H1 (cell line): ENCODE measurements around the gene HDAC9. TPM values are rescaled to one million over a fixed set of nuclear protein-coding genes. Genes with fewer than 3 reads are reported as not detected.

Experiments used
- CTCF ChIA-PET: fragments of 300-600 bp; sonication (Branson Sonifier 250); formaldehyde crosslinking; loops from one replicate; lab custom pipeline; 2021; ENCODE audit not compliant: partially characterized antibody; lab: Charles Lee
- POLR2A ChIA-PET: fragments of 300-600 bp; sonication (Branson Sonifier 250); formaldehyde crosslinking; loops from one replicate; lab custom pipeline; 2021; ENCODE audit warnings: inconsistent platforms; ENCODE audit not compliant: partially characterized antibody; lab: Charles Lee
- DNase-seq, 2 experiments: peaks; one replicate each; pipeline versions ENCODE4 v3.0.0 to v3.0.0-alpha.2; 2010 to 2022; ENCODE audit warnings: low spot score in 2 of 2, low read depth in 1 of 2, mixed read lengths in 1 of 2
- FAIRE-seq: peaks from 2 replicates; lab custom pipeline; 2011; peaks lifted over from hg19 to GRCh38; lab: Jason Lieb, UNC
- H2AFZ ChIP-seq: 2 replicates; pipeline ENCODE4 v1.8.1; 2012; ENCODE audit warnings: low read length, inconsistent platforms
- H2AK5ac ChIP-seq: 2 replicates; pipeline ENCODE4 v1.6.1; 2013; ENCODE audit warnings: low read depth, low read length
- H2BK120ac ChIP-seq: replicated peaks from 2 replicates; pipeline ENCODE3; 2013; ENCODE audit warnings: low read depth, low read length, inconsistent platforms
- H2BK12ac ChIP-seq: 2 replicates; pipeline ENCODE4 v1.6.1; 2013; ENCODE audit warnings: low read depth, low read length
- H2BK15ac ChIP-seq: 2 replicates; pipeline ENCODE4 v1.6.1; 2013; ENCODE audit warnings: low read length
- H2BK20ac ChIP-seq: 2 replicates; pipeline ENCODE4 v1.6.1; 2013; ENCODE audit warnings: low read length
- H2BK5ac ChIP-seq: 2 replicates; pipeline ENCODE4 v1.6.1; 2013; ENCODE audit warnings: low read depth, low read length
- H3K14ac ChIP-seq: 2 replicates; pipeline ENCODE4 v1.6.1; 2013; ENCODE audit warnings: inconsistent platforms; ENCODE audit not compliant: insufficient read length
- H3K18ac ChIP-seq: 2 replicates; pipeline ENCODE4 v1.6.1; 2013; ENCODE audit warnings: low read length; ENCODE audit errors: extremely low read depth
- H3K23ac ChIP-seq: 2 replicates; pipeline ENCODE4 v1.6.1; 2013; ENCODE audit warnings: inconsistent platforms; ENCODE audit not compliant: insufficient read length
- H3K23me2 ChIP-seq: 2 replicates; pipeline ENCODE4 v1.6.1; 2013; ENCODE audit warnings: low read depth, low read length
- H3K27ac ChIP-seq: 2 replicates; pipeline ENCODE4 v1.6.1; 2011; ENCODE audit warnings: low read depth, low read length, inconsistent platforms
- H3K27me3 ChIP-seq, 4 experiments: replicated peaks in 1 of 4; 1 replicate in 1 of 4; 2 replicates in 3 of 4; pipeline versions ENCODE4 v1.6.1 to v1.8.1; 2011 to 2013; ENCODE audit warnings: low read length in 3 of 4, mild to moderate bottlenecking in 3 of 4, inconsistent platforms in 2 of 4, mixed read lengths in 2 of 4, moderate library complexity in 1 of 4; ENCODE audit not compliant: control insufficient read depth in 3 of 4, insufficient read depth in 3 of 4; ENCODE audit errors: extremely low read depth in 1 of 4
- H3K36me3 ChIP-seq, 4 experiments: 2 replicates each; pipeline versions ENCODE4 v1.6.1 to v1.8.1; 2011 to 2013; ENCODE audit warnings: mild to moderate bottlenecking in 4 of 4, low read length in 3 of 4, moderate library complexity in 2 of 4, control low read depth in 1 of 4, inconsistent platforms in 1 of 4; ENCODE audit not compliant: insufficient read depth in 4 of 4, control insufficient read depth in 2 of 4
- H3K4ac ChIP-seq: replicated peaks from 2 replicates; pipeline ENCODE3; 2013; ENCODE audit warnings: low read length, low read depth, mixed read lengths, inconsistent platforms; ENCODE audit not compliant: insufficient read length
- H3K4me1 ChIP-seq, 4 experiments: replicated peaks in 1 of 4; 1 replicate in 1 of 4; 2 replicates in 3 of 4; pipeline versions ENCODE4 v1.6.1 to v1.8.1; 2011 to 2013; ENCODE audit warnings: low read length in 3 of 4, inconsistent platforms in 2 of 4, mixed read lengths in 1 of 4; ENCODE audit not compliant: insufficient read depth in 4 of 4, control insufficient read depth in 3 of 4
- H3K4me2 ChIP-seq, 2 experiments: 2 replicates each; pipeline versions ENCODE4 v1.6.1 to v1.8.1; 2011 to 2013; ENCODE audit warnings: low read depth in 2 of 2, low read length in 2 of 2, control low read depth in 1 of 2, inconsistent platforms in 1 of 2, mild to moderate bottlenecking in 1 of 2; ENCODE audit not compliant: insufficient read depth in 1 of 2
- H3K4me3 ChIP-seq, 4 experiments: fragments of 200-600, 300-600 bp in 1 of 4; sonication (generic), shearing (Covaris generic), sonication (Bioruptor Twin) in 1 of 4; 2 replicates each; pipeline versions ENCODE4 v1.5.1 to v1.8.1; 2011 to 2016; ENCODE audit warnings: low read length in 4 of 4, low read depth in 3 of 4, control low read depth in 2 of 4, inconsistent platforms in 2 of 4, mild to moderate bottlenecking in 2 of 4, mixed read lengths in 1 of 4, moderate library complexity in 1 of 4; ENCODE audit not compliant: insufficient read depth in 2 of 4; ENCODE audit errors: extremely low read depth in 1 of 4
- H3K56ac ChIP-seq: replicated peaks from 2 replicates; pipeline ENCODE3; 2013; ENCODE audit warnings: low read depth, mild to moderate bottlenecking, mixed read lengths, low read length, inconsistent platforms; ENCODE audit not compliant: insufficient read length
- H3K79me1 ChIP-seq: 2 replicates; pipeline ENCODE4 v1.6.1; 2013; ENCODE audit warnings: low read depth, low read length, control low read depth
- H3K79me2 ChIP-seq, 2 experiments: 2 replicates each; pipeline versions ENCODE4 v1.6.1 to v1.8.1; 2012 to 2013; ENCODE audit warnings: low read length in 2 of 2, mild to moderate bottlenecking in 2 of 2, inconsistent platforms in 1 of 2; ENCODE audit not compliant: insufficient read depth in 2 of 2, control insufficient read depth in 1 of 2
- H3K9ac ChIP-seq, 4 experiments: replicated peaks in 1 of 4; 1 replicate in 1 of 4; 2 replicates in 3 of 4; pipeline versions ENCODE4 v1.6.1 to v1.8.1; 2011 to 2013; ENCODE audit warnings: low read depth in 3 of 4, low read length in 3 of 4, control low read depth in 2 of 4, mild to moderate bottlenecking in 2 of 4, moderate library complexity in 2 of 4, inconsistent platforms in 1 of 4; ENCODE audit errors: extremely low read depth in 1 of 4
- H3K9me3 ChIP-seq, 2 experiments: 2 replicates each; pipeline versions ENCODE4 v1.6.1 to v1.8.1; 2012 to 2013; ENCODE audit warnings: mild to moderate bottlenecking in 2 of 2, moderate library complexity in 2 of 2, control low read depth in 1 of 2, inconsistent platforms in 1 of 2, low read depth in 1 of 2, low read length in 1 of 2, mixed read lengths in 1 of 2; ENCODE audit not compliant: insufficient read depth in 2 of 2
- H4K20me1 ChIP-seq, 2 experiments: replicated peaks in 1 of 2; 2 replicates each; pipeline versions ENCODE3 to v1.8.1; 2011 to 2013; ENCODE audit warnings: inconsistent platforms in 2 of 2, low read length in 2 of 2, mild to moderate bottlenecking in 1 of 2; ENCODE audit not compliant: insufficient read depth in 2 of 2, control insufficient read depth in 1 of 2
- H4K5ac ChIP-seq: 2 replicates; pipeline ENCODE4 v1.6.1; 2013; ENCODE audit warnings: low read length, low read depth, mixed read lengths, inconsistent platforms; ENCODE audit not compliant: insufficient read length
- H4K8ac ChIP-seq: 2 replicates; pipeline ENCODE4 v1.8.0; 2013; ENCODE audit warnings: mild to moderate bottlenecking, moderate library complexity, low read length, inconsistent platforms; ENCODE audit not compliant: insufficient read depth; ENCODE audit errors: extremely low read depth
- H4K91ac ChIP-seq: replicated peaks from 2 replicates; pipeline ENCODE3; 2013; ENCODE audit warnings: low read length, mixed read lengths, inconsistent platforms; ENCODE audit not compliant: insufficient read length
- ATF2 ChIP-seq: IDR thresholded peaks from 2 replicates; pipeline ENCODE4 v1.6.1; 2012; ENCODE audit warnings: low read length, inconsistent platforms
- CBX8 ChIP-seq: fragments of 300-800, 300-1000 bp; sonication (generic); IDR thresholded peaks from 2 replicates; pipeline ENCODE4 v1.7.1; 2016; ENCODE audit warnings: low read depth, low read length, borderline replicate concordance
- CEBPB ChIP-seq: IDR thresholded peaks from 2 replicates; pipeline ENCODE4 v1.6.1; 2012; ENCODE audit warnings: low read depth, low read length
- E2F6 ChIP-seq: IDR thresholded peaks from 2 replicates; pipeline ENCODE4 v1.6.1; 2012; ENCODE audit warnings: inconsistent platforms
- MAX ChIP-seq: IDR thresholded peaks from 2 replicates; pipeline ENCODE4 v1.6.1; 2012; ENCODE audit warnings: inconsistent platforms
- POLR2A ChIP-seq, 2 experiments: IDR thresholded peaks; 1 replicate in 1 of 2; 2 replicates in 1 of 2; pipeline ENCODE4 v1.6.1; 2011; ENCODE audit warnings: low read depth in 2 of 2, low read length in 2 of 2, mild to moderate bottlenecking in 2 of 2; ENCODE audit errors: control extremely low read depth in 1 of 2
- RXRA ChIP-seq: IDR thresholded peaks from 2 replicates; pipeline ENCODE4 v1.6.1; 2011; ENCODE audit warnings: low read depth, mild to moderate bottlenecking, low read length, moderate library complexity; ENCODE audit not compliant: insufficient read depth
- SP1 ChIP-seq: IDR thresholded peaks from 2 replicates; pipeline ENCODE4 v1.6.1; 2011; ENCODE audit warnings: low read depth, low read length
- YY1 ChIP-seq: IDR thresholded peaks from 2 replicates; pipeline ENCODE4 v1.6.1; 2011; ENCODE audit warnings: low read depth, mild to moderate bottlenecking, low read length
- WGBS, 2 experiments: shearing (Covaris generic) in 1 of 2; methylation state at CpG; one replicate each; pipeline versions ENCODE4 v1.1.6 to v1.1.7; 2013 to 2015; ENCODE audit warnings: low lambda C conversion rate in 2 of 2, mixed read lengths in 2 of 2, inconsistent platforms in 1 of 2, low coverage in 1 of 2, missing lambda C conversion rate in 1 of 2; ENCODE audit not compliant: insufficient replicate concordance in 2 of 2, insufficient coverage in 1 of 2, insufficient read length in 1 of 2; ENCODE audit errors: extremely low coverage in 1 of 2, missing lambda C conversion rate in 1 of 2; 5-methylcytosine and 5-hydroxymethylcytosine counted together
- polyA plus RNA-seq, 7 experiments: library from polyadenylated mRNA; depleted of rRNA in 3 of 7; stranded (reverse) in 5 of 7; unstranded in 2 of 7; fragments of >200 nt in 5 of 7; fragments of 200-250 nt in 2 of 7; gene quantifications; 1 replicate in 5 of 7; 2 replicates in 1 of 7; 4 replicates in 1 of 7; pipeline versions ENCODE4 v1.2.1 to v1.2.3, GENCODE V29; 2011 to 2013; ENCODE audit warnings: missing spikeins in 2 of 7, mixed read lengths in 2 of 7
- total RNA-seq: library from RNA; stranded (reverse); fragmentation: NEBNext Ultra II Directional; extraction: Animal tissue kit (Norgen Biotek cat#: 25700); gene quantifications from 2 replicates; pipeline ENCODE4 v1.2.1, GENCODE V29; 2021

HDAC9 gene
- total and polyA plus RNA-seq, 2 of the 8 experiments (the other 6 are each of a cell fraction or from before 2014, with no cell fraction given), result 9.5 to 13.1 TPM

- no peak overlapping the region for H3K23ac ChIP-seq
- H3K4ac ChIP-seq, result no peak overlapping the region
- H3K4me1 ChIP-seq, result no peaks in the 10 kb centered on the region
- H4K91ac ChIP-seq, result no peak overlapping the region
- no peak for FAIRE-seq
- no peak overlapping the region for H3K14ac ChIP-seq
- H3K79me1 ChIP-seq, result no peaks in the 10 kb centered on the region
- no peak overlapping the region for H4K8ac ChIP-seq
- no peak overlapping the region for H3K56ac ChIP-seq
- CTCF ChIA-PET, result interaction anchor here (0.9 kb wide), 1 partner anchor 51 kb away, joined by 3 read pairs; no protein-coding TSS in a partner anchor
- no peak overlapping the region for H2BK120ac ChIP-seq
- no peak overlapping the region for H2AK5ac ChIP-seq
- H3K79me2 ChIP-seq, result no peaks in the 10 kb centered on the region
- no peak overlapping the region for H2AFZ ChIP-seq
- no peak overlapping the region for H3K18ac ChIP-seq
- H2BK15ac ChIP-seq, result no peak overlapping the region
- no peak for DNase-seq
- H3K9me3 ChIP-seq, result no peaks in the 10 kb centered on the region
- 84% methylated on average over 3 of the region's 3 CpGs; no CpG with 5 or more reads in 1 of the 2 experiments for WGBS, 2 experiments
- no peaks in the 10 kb centered on the region for H3K23me2 ChIP-seq
- no peaks in the 10 kb centered on the region for H4K20me1 ChIP-seq
- no peaks in the 10 kb centered on the region for H3K27me3 ChIP-seq
- no peak overlapping the region for H3K27ac ChIP-seq
- H4K5ac ChIP-seq, result no peak overlapping the region
- H3K36me3 ChIP-seq, result no peaks in the 10 kb centered on the region
- no peak overlapping the region for H2BK5ac ChIP-seq
- POLR2A ChIA-PET, result no interaction called here
- no peak overlapping the region for H3K9ac ChIP-seq
- no peak overlapping the region for H2BK20ac ChIP-seq
- H2BK12ac ChIP-seq, result no peak overlapping the region
- no peak overlapping the region for H3K4me2 ChIP-seq
- no peak overlapping the region for H3K4me3 ChIP-seq
- TF ChIP-seq RXRA (no peak), CEBPB (no peak), ATF2 (no peak), CBX8 (no peak), MAX (no peak), YY1 (no peak), SP1 (no peak), POLR2A (IDR thresholded peaks at IDR 0.05; ENCODE audit: control extremely low read depth in 1 of 2, low read depth in 2 of 2, low read length in 2 of 2) (no peak), E2F6 (no peak)
Measured at GRCh38 chr7:18461785-18462467, 33.6 kb upstream of the HDAC9 start.
